Upper lobe of left lung (tissue), 4 donors: ENCODE results near the gene CHCHD6.
A peak's percentile ranks its signal among the peaks of the same experiment; 100 is the strongest.

Source experiments
- CTCF ChIP-seq, 6 experiments: fragments of 450-650 bp in 4 of 6; fragments of 200-600 bp in 2 of 6; sonication (generic) in 2 of 6; IDR thresholded peaks; one replicate each; pipeline ENCODE4 v1.5.1; 2016 to 2019; ENCODE audit warnings: antibody characterized with exemption in 6 of 6
- POLR2A ChIP-seq, 4 donors: fragments of 450-650 bp; IDR thresholded peaks; one replicate each; pipeline ENCODE4 v1.5.1; 2016 to 2017; ENCODE audit warnings: antibody characterized with exemption in 4 of 4, mild to moderate bottlenecking in 2 of 4

GRCh38 chr3:126959921-126960603 lies 256.0 kb downstream of the CHCHD6 start:
- TF ChIP-seq CTCF (IDR thresholded peaks at IDR 0.05) (peak in 3 of 6 experiments; percentile 9 to 56 (median 31)), POLR2A (IDR thresholded peaks at IDR 0.05) (no peak)
